ENCODE measurements around the gene TRAFD1.

Gene TRAFD1

DNA sequence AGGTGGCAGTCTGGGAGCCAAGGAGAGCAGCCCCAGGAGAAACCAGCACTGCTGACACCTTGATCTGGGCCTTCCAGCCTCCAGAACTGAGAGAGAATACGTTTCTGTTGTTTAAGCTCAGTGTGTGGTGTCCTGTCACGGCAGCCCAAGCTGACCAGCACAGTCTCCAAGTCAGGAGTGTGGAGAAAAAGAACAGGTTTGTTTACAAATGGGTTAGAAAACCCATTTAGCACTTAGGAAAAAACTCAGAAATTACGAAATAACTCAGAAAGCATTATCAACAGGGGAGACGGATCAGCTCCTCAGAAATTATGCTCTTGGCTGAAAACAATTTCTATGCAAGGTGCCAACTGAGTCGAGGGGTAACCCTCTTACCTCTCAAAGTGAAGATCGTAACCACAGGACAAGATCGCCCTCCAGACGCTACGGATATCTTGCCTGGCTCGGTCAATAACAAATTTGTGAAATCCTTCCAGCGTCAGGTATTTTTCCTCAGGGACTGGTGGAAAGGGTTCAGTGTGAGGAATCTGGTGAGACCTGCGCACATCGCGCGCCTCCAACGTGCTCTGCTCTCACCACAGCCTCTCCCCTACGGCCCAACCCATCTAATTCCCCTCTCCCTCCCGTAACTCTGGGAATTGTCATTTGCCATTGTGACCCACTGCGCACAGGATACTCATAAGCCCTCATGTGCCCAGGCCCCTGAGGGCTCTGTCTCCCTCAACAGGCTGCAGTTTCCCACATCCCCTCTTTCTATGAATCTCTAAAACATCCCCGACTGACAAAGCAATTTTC is 50.2 kb downstream of the TRAFD1 start:
- in situ Hi-C loops (cut with MboI; ENCODE audit: low sequenced_read_pairs): no loop called here

DNA sequence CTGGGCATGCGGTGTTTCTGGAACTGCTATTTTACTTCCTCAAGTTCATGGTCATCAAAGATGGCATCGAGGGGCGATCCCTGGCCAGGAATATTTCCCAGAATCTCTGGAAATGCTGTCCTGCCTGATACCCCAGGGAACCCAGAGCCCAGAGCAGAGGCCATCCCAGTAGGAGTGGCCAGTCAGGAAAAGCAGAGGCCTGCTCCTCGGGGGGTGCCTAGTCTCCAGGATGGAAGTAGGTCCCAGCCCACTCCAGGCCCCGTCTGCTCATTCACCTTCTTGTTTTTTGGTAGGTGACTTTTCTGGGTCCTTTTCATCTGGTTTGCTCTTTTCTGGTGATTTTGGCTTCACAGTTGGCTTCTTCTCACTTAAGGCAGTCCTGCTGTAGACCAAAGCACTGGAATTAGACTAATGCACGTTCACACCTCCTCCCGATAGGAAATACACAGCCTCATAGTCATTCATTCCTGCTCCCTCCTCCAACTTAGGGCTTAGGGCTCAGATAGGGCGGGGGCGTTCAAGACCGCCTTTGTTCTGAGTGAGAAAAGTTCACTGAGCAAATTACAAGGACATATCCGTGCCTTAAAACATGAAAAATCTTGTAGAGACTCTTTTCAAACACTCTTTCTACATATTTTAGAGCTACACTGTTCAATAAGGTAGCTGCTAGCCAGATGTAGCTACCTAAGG is 51.1 kb downstream of the TRAFD1 start:
- in situ Hi-C loops (cut with MboI; ENCODE audit: low sequenced_read_pairs): no loop called here

DNA sequence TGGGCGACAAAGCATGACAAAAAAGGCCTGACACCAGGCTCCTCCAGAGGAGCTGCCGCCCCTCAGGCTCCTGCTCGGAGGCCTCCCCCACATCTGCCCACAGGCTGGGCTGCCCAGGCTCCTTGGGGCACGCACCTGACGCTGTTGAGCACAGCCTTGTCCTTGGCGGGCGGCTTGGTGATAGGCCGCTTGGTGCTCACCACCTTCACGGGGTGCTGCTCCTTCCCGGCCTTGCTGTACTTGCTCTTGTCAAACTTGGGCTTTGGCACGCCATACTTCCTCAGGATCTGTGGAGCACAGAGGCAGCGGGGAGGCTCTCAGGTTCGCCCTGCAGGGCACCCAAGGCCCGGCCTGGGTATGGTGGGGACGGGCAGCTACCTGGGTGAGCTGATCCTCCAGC is 53.4 kb downstream of the TRAFD1 start:
- in situ Hi-C loops (cut with MboI; ENCODE audit: low sequenced_read_pairs): no loop called here

DNA sequence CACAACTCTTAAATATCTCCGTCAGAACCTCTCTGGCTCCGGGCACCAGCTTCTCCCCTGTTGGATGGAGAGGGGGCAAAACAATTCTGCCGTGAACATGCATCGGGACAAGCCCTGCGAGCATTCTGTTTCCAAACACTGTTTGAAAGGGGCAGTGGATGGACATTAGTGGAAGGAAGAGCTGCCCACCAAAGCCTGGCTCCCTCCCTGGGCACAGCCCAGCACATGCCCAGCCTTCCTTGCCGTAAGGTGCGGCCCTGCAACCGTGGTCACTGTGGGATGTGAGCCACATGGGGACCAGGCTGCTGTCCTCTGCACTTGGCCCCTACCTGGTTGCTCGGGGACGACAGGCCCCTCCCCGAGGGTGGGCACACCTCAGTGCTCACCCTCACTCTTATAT is 54.0 kb downstream of the TRAFD1 start:
- in situ Hi-C loops (cut with MboI; ENCODE audit: low sequenced_read_pairs): no loop called here

DNA sequence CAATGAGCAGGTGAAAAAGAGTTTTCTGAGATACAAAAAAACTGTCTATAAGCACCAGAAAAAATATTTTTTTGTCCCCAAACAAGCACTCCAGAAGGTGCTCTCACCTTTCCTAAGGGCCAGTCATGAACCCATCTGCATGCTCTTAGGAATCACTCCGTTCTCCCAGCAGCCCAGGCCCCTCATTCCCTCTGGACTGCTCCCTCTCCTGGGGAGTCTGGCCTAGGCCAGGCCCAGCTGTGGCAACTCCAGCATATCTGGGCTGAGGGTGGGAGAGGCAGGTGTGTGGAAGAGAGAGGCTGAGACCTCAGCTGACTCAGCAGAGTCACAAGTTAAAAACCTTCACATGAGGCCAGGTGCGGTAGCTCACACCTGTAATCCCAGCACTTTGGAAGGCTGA is 54.6 kb downstream of the TRAFD1 start:
- in situ Hi-C loops (cut with MboI; ENCODE audit: low sequenced_read_pairs): no loop called here

DNA sequence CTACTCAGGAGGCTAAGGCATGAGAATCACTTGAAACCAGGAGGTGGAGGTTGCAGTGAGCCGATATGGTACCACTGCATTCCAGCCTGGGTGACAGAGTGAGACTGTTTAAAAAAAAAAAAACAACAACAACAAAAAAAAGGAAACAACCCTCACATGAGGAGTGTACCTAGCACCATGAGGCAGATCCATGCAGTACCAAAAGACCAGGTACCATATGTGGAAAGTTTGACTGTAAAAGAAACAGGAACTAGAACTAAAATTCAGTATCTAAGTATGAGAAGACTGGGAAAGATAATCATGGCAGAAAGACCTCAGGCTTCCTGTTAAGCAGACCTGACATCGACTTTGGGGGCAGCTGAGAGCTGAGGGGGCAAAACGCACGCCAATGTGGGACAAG is 55.1 kb downstream of the TRAFD1 start:
- in situ Hi-C loops (cut with MboI; ENCODE audit: low sequenced_read_pairs): no loop called here

DNA sequence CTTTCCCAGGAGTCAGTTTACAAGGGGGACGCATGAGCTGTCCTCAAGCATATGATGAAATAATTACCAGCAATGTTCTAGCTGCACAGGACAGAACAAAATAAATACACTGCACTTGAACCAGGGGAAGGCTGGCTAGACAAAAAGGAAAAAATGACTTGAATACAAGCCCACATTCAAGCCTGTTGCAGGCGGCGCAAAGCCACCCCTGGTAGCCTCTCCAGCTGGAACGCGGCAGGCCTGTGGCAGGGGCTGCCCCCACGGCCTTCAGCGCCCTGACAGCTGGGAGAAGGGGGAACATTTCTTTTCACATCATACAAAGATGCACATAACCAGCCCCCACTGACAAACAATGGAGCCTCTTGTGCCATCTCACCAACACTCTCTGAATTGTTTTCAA is 57.1 kb downstream of the TRAFD1 start:
- in situ Hi-C loops (cut with MboI; ENCODE audit: low sequenced_read_pairs): no loop called here

DNA sequence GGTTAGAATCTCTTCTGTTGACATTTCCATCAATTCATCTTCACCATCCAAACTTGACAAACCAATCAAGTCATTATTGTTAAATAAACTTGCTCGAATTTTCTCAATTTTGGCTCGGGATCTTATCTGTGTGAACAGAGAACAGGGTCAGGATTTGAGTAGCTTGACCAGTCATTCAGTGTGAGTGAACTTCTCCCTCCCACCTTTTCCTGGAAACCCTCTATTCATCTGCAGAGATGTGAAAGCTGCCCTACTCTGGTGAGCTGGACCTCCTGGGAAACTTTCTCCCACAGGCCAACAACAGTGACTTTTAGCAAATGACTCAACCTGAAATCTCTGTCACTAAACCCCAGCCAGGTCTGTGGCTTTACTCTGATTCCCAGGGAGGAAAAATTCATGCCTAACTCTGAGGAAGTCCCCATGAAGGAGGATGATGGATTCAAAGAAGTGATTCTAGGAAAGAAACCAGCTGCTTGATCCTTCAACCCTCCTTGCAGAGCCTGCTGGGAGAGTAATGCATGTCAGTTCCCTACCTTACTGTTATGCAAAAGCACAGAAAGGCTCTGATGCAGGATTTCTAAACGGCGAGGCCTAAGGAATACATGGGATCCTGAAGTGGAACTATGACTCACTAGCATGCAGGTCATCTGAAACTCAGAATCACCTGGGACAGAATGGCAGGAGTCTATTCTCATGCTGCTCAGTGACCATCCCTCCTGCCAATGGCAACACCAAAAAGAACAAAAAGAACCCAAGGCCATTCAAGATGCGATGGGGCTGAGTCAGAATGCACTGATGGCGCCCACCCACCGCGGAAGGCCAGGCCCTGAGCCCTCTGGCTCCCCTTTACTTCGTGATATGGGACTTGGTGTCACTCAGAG is 58.0 kb downstream of the TRAFD1 start:
- in situ Hi-C loops (cut with MboI; ENCODE audit: low sequenced_read_pairs): no loop called here

DNA sequence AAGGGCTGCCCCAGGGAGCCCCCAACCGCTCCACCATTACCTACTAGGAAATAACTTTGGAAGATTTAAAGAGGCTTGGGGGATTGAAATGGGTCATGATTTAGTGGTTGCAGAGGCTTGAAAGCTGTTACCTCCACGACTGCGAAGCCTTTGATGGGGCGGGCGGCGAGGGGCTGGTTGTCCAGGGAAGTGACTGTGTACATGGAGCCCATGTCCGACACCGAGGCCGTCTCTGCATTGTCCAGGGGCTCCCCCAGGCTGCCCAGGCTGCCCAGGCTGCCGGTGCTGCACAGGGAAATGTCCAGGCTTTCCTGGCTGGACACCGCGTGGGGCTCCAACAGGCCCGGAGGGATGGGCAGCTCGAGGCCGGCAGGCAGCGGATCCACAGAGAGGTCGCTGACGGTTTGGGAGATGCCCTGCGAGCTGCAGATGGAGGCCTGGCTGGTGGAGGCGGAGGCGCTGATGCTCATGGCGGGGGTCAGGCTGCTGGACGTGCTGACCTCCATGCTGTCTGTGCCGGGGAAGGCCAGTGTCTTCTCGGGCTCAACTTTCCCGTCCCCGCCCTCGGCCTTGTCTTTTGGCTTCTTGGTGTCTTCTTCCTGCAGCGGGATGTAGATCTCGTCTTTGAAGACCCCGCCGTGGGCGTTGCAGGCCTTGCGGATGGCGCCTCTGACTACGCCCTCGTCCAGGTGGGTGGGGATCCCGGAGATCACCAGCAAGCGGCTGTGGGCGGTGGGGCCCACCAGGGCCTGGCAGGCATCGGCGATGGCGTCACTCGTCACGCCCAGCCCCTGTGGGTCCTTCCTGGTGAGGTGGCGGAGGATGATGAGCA is 58.9 kb downstream of the TRAFD1 start:
- in situ Hi-C loops (cut with MboI; ENCODE audit: low sequenced_read_pairs): no loop called here

DNA sequence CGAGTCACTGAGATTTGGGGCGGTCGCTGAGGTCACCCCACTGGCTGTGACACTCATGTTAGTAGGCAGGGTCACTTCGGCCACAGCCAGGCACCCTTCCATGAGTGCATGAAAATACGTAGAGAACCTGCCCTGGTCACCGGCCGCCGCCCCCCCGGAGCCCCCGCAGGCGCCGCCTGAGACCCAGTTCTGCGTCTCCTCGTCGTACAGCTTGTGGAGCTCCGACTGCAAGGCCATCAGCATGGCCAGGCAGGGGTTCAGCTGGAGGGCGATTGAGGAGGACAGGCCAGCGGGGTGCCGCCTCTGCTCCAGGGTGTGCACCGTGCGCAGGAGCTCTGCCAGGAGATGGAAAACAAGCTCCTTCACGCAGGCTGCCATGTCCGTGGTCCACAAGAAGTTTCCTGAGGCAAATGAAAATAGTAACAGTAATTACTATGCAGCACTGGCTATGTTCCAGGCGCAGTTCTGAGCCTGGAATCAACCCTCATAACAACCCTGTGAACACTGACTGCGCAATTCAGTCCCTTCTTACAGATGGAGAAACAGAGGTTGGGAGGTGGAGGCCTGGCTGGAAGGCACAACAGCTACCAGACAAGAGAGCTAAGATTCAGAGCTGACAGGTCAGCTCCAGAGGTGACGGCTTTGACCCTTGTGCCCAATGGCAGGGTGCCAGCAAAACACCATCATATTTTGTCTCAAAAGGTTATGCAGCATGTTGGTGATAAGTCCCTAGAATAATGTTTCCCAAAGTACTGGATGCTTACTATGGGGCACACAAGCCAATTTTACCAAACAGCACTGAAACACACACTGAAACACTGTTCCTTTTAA is 59.9 kb downstream of the TRAFD1 start:
- in situ Hi-C loops (cut with MboI; ENCODE audit: low sequenced_read_pairs): no loop called here

DNA sequence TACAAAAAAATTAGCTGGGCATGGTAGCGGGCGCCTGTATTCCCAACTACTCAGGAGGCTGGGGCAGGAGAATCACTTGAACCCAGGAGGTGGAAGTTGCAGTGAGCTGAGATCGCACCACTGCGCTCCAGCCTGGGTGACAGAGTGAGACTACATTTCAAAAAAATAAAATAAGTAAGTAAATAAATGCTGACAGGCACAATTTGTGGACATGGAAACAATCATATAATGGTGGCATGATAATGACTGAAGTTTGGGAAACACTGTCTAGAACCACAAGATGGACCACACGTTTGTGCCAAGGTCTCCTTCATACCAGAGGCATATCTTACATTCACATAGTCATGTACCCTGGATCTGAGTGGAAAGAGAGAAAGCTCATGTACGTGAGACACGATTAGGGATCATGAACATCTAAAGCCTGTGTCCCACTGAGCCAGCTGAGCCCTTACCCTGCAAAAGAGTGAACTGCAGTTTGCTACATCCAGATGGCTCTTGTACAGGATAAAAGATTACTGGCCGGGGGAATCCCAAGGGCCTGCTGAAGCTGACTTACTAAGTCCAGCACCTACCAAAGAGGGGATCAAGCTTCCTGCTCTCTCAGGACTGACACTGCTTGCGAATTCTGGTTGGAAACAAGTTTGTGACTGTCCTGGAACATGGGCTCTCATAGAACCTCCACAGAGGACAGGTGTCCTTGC is 62.9 kb downstream of the TRAFD1 start:
- in situ Hi-C loops (cut with MboI; ENCODE audit: low sequenced_read_pairs): no loop called here

DNA sequence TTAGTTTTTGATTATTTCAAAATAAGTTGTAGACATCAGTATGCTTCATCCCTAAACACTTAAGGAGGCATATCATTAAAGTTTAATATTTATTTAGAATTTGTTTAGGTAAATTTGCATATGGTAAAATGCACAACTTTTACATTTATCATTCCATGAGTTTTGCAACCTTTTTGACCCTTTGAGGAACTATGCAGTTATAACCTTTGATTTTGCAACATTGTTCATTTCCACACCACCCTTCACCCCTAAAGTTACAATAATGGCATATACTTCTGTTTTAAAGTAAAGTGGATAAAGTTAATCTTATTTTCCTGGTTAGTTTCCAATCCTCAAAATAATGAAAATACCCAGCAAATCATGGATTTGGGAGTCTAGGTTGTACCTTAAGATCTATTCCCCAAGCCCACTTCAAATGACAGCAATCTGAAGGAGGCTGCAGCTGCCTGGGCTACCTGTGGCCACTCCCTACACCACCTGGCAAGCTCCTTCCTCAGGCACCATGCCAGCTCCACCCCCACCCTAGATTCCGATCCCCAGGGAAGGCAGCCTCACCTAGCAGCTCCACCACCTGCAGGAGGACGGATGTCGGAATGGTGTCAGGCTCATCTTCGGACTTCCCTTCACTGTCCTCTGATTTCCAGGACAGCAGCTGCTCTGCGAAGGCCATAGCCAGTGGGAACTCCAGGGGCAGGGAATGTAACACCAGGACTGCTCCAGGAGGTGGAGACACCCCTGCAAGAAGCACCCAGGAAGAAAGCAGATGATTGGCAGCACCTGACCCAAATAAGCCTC is 65.1 kb downstream of the TRAFD1 start:
- in situ Hi-C loops (cut with MboI; ENCODE audit: low sequenced_read_pairs): no loop called here

DNA sequence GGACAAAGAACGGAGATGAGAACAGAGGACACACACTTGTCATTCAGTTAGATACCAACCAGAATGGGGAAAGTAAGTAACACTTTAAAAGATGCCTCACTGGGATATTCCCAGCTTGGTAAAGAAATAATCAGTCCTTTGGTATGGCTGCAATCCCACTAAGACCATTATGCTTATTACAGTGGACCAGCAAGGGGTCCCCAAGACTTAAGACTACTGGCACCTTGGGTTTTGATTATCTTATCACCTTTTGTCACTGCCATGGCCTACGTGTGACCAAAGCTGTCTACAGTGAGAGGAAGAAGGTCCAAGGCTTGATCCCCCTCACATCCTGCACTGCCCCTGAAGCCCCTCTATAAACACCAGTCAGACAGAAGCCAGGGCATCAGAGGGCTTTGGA is 65.8 kb downstream of the TRAFD1 start:
- in situ Hi-C loops (cut with MboI; ENCODE audit: low sequenced_read_pairs): no loop called here

DNA sequence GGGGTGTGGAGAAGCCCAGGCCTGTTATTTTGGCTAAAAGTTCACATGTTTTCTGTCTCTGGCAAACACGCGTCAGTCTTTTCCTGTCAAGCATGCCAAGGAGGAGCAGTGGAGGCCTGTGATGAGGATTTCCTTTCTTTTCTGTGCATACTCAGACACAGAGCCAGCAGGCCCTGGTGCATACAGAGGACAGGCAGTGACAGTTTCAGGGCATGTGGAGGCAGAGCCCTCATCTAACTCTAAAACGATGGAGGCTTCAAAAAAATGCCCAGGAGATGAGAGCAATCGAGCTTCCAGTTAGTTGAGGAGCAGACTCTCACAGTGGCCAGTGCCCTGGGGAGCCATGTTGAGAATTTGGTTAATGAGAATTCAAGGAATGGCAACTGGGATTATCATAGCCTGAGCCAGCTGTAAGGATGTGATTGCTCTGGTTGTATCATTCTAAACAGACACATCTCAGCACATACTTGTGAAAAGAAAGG is 66.5 kb downstream of the TRAFD1 start:
- in situ Hi-C loops (cut with MboI; ENCODE audit: low sequenced_read_pairs): no loop called here

DNA sequence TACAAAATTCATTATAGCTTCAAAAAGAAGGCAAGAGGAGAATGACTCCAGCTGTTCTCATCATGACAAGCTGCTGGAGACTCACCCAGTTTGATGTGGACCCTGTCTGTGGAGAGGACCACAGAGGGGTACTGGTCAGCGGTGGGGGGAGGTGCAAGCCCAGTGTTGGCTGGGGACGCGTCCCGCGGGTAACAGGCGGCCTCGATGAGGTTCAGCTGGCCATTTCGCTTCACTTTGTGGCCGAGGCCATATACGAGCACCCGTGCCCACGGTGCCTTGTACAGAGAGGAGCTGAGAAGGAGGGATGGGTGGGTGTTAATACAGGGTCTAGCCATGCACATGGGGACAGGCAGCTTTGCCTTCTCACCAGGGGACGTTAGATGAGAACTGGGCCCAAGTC is 67.1 kb downstream of the TRAFD1 start:
- in situ Hi-C loops (cut with MboI; ENCODE audit: low sequenced_read_pairs): no loop called here

DNA sequence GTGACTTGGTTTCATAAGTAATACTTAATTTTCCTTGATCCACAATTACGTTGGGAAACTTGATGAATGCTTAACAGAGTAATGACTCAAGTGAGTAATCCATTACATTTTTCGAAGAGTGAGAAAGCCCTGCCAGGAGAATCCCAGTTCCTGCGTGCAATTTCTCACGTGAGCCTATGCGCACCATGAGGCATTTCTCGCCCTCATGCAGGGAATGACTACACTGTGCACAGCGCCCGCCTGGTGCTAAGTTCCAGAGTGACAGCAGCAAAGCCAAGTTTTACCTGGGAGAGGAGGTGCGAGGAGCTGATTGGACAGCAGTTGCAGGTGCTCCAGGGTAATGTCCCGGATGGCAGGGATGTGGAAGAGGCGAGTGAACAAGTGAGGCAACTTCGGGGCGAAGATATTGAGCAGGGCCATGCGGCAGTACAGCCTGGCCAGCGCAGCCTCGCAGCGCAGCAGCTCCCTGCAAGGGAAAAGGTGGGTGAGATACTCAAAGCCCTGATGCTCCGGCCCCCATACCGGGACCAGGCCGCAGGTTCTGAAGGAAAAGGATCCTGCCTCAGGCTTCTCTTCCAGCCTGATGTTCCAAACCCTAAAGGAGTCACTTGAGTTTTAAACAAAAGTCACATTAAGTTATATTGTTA is 69.4 kb downstream of the TRAFD1 start:
- in situ Hi-C loops (cut with MboI; ENCODE audit: low sequenced_read_pairs): no loop called here

DNA sequence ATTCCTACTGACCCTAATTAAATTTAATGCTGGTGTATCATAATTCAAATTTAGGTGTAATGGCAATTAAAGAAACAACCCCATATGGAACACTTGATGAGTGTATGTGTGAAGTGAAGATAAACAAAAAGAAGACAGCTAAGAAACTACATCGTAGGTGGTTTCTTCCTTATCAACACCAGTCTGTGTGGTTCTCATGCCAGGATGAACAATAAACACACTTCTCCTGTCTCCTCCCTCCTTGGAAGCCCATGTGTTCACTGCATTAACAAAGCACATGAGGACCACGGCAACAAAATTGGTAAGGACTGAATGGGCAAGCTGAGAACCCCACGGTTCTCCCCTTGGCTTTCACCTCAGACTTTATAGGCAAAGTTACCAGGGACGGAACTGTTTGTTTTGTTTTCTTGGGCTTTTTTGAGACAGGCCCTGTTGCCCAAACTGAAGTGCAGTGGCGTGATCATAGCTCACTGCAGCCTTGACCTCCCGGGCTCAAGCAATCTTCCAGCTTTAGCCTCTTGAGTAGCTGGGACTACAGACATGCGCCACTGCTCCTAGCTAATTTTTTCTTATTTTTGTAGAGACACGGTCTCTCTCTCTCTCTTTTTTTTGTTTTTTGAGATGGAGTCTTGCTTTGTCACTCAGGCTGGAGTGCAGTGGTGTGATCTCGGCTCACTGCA is 71.0 kb downstream of the TRAFD1 start:
- in situ Hi-C loops (cut with MboI; ENCODE audit: low sequenced_read_pairs): no loop called here
